ENCODE data around the gene OR51G1. TPM values are rescaled to one million over a fixed set of nuclear protein-coding genes. Genes with fewer than 3 reads are reported as not detected.
"Not testable (repeated sequence)": the region's sequence is repeated elsewhere in the genome, so short reads cannot be mapped to it uniquely, and the experiment has no call there.

OR51G1 gene
- not detected in 2 replicates for total RNA-seq (2014; rRNA removed; shearing (Covaris generic); ENCODE audit: low replicate concordance)

DNA sequence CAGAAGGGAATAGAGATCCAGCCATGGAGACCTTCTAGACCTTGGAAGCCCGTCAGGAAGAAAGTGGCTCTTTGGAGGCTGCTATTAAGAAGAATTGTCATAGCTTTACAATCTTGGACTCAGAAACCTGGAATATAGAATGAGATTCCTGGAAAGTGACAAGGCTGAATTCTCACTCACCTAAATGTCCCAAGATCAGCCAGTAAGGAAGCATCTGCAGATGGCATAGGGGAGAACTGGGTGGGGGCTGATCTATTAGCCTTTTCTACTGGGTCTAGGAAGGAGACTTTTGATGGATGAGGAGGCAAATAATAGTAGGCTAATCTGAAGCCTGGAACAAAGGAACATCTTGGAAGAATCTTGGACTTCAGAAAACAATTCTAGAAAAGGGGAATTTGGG lies at the start of gene OR51G1:
OR51G1 (minus strand) TSS at position 101 of the 400 bp plus-strand sequence; CDS start at position 101, 0 bp downstream.
- H3K27me3 ChIP-seq: no peaks in the 10 kb centered on the region
- H3K9me3 ChIP-seq: no peaks in the 10 kb centered on the region
- H3K36me3 ChIP-seq: no peaks in the 10 kb centered on the region
- DNase-seq: no peak
- no peak within 1 kb of the TSS for H3K4me3 ChIP-seq

- DNase-seq: peak; percentile 2
- peaks cover 8% of the 10 kb centered on the region for H3K9me3 ChIP-seq
- H3K27me3 ChIP-seq: no peaks in the 10 kb centered on the region
- H3K36me3 ChIP-seq: no peaks in the 10 kb centered on the region
- no peak overlapping the region for H3K4me3 ChIP-seq
Observed at GRCh38 chr11:4962816-4963215, 38.7 kb upstream of the OR51G1 start.

DNA sequence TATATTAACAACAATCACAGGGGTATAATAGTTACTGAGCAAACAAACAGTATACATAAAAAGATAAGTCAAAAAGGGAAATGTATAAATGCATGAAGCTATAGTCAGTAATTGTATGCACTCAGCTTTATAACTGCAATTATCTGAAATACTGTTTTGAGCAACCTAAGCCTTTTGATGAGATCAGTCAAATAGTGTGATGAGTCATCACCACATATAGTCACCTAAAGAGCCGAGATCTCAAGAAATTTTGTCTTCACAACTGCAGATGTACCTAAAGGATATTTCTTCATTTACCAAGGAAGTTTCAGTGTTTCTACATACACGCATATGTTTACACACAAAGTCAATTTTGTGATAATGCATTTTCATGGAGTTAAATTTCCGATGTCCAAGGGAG lies 36.7 kb upstream of the OR51G1 start:
- Histone ChIP-seq H3K4me3 (no peak overlapping the region), H3K27me3 (no peaks in the 10 kb centered on the region), H3K36me3 (no peaks in the 10 kb centered on the region), H3K9me3 (peaks cover 8% of the 10 kb centered on the region)
- no peak for DNase-seq

DNA sequence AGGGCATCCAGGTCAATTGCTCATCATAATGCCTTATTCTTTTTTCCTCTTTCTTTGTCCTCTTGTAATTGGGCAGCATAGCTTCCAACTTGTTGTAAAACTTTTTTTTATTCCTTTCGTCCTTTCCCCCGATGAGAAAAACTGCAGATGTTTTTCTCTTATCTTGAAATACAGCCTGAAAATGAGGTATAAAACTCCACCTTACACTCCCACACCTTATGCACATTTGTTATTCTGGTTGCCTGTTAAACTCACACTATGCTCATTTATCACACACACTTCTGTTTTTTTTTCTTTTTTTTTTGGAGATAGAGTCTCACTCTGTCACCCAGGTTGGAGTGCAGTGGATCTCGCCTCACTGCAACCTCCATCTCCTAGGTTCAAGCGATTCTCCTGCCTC lies 33.3 kb upstream of the OR51G1 start:
- Histone ChIP-seq H3K36me3 (no peaks in the 10 kb centered on the region), H3K27me3 (no peaks in the 10 kb centered on the region), H3K9me3 (no peaks in the 10 kb centered on the region), H3K4me3 (no peak overlapping the region)
- DNase-seq: no peak

GRCh38 chr11:4955613-4956012 lies 31.5 kb upstream of the OR51G1 start, which contains the start of gene OR51A2:
Gene OR51A2, minus strand, starts transcription at chr11:4955713. Its CDS starts 0 bp downstream, at chr11:4955713.
- H3K9me3 ChIP-seq, H3K4me3 ChIP-seq, DNase-seq, H3K36me3 ChIP-seq, H3K27me3 ChIP-seq: not testable (repeated sequence)

GRCh38 chr11:4947505-4947904 lies 23.4 kb upstream of the OR51G1 start, which contains the start of gene OR51A4:
Gene OR51A4, minus strand, starts transcription at chr11:4947605. Its CDS starts 505 bp downstream, at chr11:4947100.
- no peaks in the 10 kb centered on the region for H3K9me3 ChIP-seq
- no peaks in the 10 kb centered on the region for H3K27me3 ChIP-seq
- no peak for DNase-seq
- no peaks in the 10 kb centered on the region for H3K36me3 ChIP-seq
- H3K4me3 ChIP-seq: no peak within 1 kb of the TSS

GRCh38 chr11:4936745-4937144 lies 12.6 kb upstream of the OR51G1 start:
- H3K36me3 ChIP-seq: no peaks in the 10 kb centered on the region
- no peaks in the 10 kb centered on the region for H3K27me3 ChIP-seq
- H3K4me3 ChIP-seq: no peak overlapping the region
- no peak for DNase-seq
- H3K9me3 ChIP-seq: no peaks in the 10 kb centered on the region

- no peak overlapping the region for H3K4me3 ChIP-seq
- H3K36me3 ChIP-seq: no peaks in the 10 kb centered on the region
- no peaks in the 10 kb centered on the region for H3K27me3 ChIP-seq
- DNase-seq: no peak
- H3K9me3 ChIP-seq: no peaks in the 10 kb centered on the region
Observed at GRCh38 chr11:4932751-4933150, 8.6 kb upstream of the OR51G1 start.

DNA sequence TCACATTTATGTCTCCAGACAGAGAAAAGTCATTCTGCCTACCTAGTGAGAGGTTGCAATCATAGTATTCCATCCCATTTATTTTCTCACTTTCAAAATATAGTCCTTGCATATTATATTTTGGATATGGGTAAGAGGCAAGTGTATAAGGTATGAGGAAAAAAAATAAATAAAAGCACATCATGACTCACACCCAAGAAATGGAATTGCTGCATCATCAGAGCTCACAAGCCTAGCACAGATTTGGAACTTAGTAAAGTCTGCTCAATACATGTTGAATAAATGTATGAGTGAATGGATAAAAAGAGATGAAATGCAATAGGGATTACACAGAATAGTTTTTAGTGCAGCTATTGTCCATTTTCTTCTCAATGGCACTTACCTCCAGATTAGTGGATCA lies 2.5 kb upstream of the OR51G1 start:
- no peaks in the 10 kb centered on the region for H3K9me3 ChIP-seq
- DNase-seq: no peak
- H3K27me3 ChIP-seq: no peaks in the 10 kb centered on the region
- H3K36me3 ChIP-seq: no peaks in the 10 kb centered on the region
- no peak overlapping the region for H3K4me3 ChIP-seq

- Histone ChIP-seq H3K9me3 (no peaks in the 10 kb centered on the region), H3K4me3 (no peak overlapping the region), H3K27me3 (no peaks in the 10 kb centered on the region), H3K36me3 (no peaks in the 10 kb centered on the region)
- DNase-seq: no peak
Observed at GRCh38 chr11:4922304-4922703, 1.8 kb downstream of the OR51G1 start.

- no peak for DNase-seq
- H3K4me3 ChIP-seq: no peak overlapping the region
- no peaks in the 10 kb centered on the region for H3K36me3 ChIP-seq
- no peaks in the 10 kb centered on the region for H3K9me3 ChIP-seq
- H3K27me3 ChIP-seq: no peaks in the 10 kb centered on the region
Observed at GRCh38 chr11:4921796-4922195, 2.3 kb downstream of the OR51G1 start.

DNA sequence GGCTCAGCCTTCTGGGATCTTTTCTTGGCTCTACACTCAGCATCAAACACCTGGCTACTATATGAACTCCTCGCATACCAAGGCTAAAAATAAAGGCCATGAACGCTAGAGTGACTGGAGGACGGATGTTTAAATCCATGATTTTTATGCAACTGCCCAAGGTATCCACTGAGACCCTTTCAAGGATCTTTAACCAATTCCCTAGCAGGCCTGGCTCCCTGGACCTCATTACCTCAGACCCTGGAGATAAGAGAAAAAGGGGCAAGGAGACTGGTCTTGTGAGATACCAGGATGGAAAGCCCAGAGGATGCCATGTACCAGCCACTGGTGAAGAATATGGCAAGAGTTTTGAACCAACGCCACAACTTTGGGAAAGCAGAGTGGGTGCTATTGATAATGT lies 4.9 kb downstream of the OR51G1 start, which contains the start of gene OR51G2:
OR51G2 (minus strand) TSS at position 101 of the 400 bp plus-strand sequence. CDS start 3,687 bp downstream, outside the sequence.
- Histone ChIP-seq H3K36me3 (no peaks in the 10 kb centered on the region), H3K27me3 (no peaks in the 10 kb centered on the region), H3K4me3 (no peak within 1 kb of the TSS), H3K9me3 (no peaks in the 10 kb centered on the region)
- DNase-seq: no peak

DNA sequence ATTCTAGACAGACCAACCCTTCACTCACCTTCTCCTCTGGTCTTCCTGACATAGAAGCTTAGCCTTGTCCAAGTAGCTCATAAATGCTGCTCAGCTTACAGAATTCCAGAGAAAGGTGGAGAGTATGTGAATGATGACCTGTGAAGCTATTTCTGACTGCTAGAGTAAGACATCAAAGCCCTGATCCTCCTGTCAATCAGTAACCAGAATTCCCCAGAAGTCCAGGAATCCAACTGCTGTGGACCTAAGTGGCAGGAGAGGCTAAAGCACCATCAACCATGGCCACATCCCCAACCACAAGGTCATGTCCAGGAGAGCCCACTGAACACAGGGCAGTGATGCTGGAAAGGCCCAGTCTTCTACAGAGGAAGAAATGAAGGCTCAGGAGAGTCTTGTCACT lies 7.6 kb downstream of the OR51G1 start:
- H3K27me3 ChIP-seq: no peaks in the 10 kb centered on the region
- no peaks in the 10 kb centered on the region for H3K9me3 ChIP-seq
- no peaks in the 10 kb centered on the region for H3K36me3 ChIP-seq
- no peak overlapping the region for H3K4me3 ChIP-seq
- DNase-seq: no peak

GRCh38 chr11:4903484-4903883 lies 20.7 kb downstream of the OR51G1 start, which contains the start of gene OR51A7:
Gene OR51A7, plus strand, starts transcription at chr11:4903783. Its CDS starts 3,587 bp downstream, at chr11:4907370.
- no peaks in the 10 kb centered on the region for H3K36me3 ChIP-seq
- no peaks in the 10 kb centered on the region; the same call in 1 of the 2 replicates for H3K9me3 ChIP-seq
- no peaks in the 10 kb centered on the region for H3K27me3 ChIP-seq
- no peak for DNase-seq
- H3K4me3 ChIP-seq: no peak within 1 kb of the TSS

GRCh38 chr11:4891996-4892640 lies 32.0 kb downstream of the OR51G1 start:
- no peak for DNase-seq
- H3K4me3 ChIP-seq: no peak overlapping the region

DNA sequence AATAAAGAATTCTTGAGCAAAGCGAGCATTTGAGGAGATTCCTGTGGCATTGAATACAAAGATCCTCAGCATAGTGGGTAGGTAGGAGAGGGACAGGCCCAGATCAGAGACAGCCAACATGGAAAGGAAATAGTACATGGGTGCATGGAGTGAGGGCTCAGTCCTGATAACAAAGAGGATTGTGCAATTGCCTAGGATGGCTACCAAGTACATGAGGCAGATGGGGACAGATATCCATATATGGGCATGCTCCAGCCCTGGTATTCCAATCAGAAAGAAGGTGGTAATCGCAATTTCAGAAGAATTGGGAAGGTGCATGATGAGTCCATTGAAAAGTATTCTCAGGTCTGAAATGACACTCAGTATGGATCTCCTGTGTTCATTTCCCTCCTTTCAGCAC lies 33.9 kb downstream of the OR51G1 start:
- no peaks in the 10 kb centered on the region for H3K27me3 ChIP-seq

More at GRCh38 chr11:4891996-4892640, 32.0 kb downstream of the OR51G1 start:
- Histone ChIP-seq H3K36me3 (no peaks in the 10 kb centered on the region), H3K27me3 (no peaks in the 10 kb centered on the region), H3K9me3 (no peaks in the 10 kb centered on the region)

GRCh38 chr11:4887591-4887990 lies 36.5 kb downstream of the OR51G1 start:
- H3K27me3 ChIP-seq: no peaks in the 10 kb centered on the region
- no peak overlapping the region for H3K4me3 ChIP-seq
- H3K36me3 ChIP-seq: no peaks in the 10 kb centered on the region
- no peak for DNase-seq
- no peaks in the 10 kb centered on the region for H3K9me3 ChIP-seq

More for the DNA sequence above, 33.9 kb downstream of the OR51G1 start:
- Histone ChIP-seq H3K4me3 (no peak overlapping the region), H3K36me3 (no peaks in the 10 kb centered on the region), H3K9me3 (no peaks in the 10 kb centered on the region)
- no peak for DNase-seq

DNA sequence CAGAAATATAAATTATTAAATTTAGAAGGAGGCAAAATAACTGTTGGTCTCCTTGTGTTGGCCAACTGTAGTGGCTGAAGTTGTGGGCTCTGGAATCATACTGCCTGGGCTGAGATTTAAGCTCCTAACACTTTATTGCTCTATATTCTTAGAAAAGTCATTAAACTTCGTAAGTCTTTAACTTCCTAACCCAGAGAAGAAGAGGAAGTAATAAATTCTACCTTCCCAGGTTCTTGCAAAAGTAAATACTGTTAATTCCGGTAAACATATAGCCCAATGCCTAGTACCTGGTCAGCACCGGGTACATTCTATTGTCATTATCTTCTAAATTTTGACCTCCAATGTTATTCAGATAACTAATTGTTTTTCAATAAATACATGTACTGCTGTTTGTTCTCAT lies 38.0 kb downstream of the OR51G1 start:
- no peaks in the 10 kb centered on the region for H3K27me3 ChIP-seq
- DNase-seq: no peak
- no peak overlapping the region for H3K4me3 ChIP-seq
- H3K36me3 ChIP-seq: no peaks in the 10 kb centered on the region
- H3K9me3 ChIP-seq: no peaks in the 10 kb centered on the region
